ENCODE data around the gene MTHFD1. TPM values are rescaled to one million over a fixed set of nuclear protein-coding genes. Genes with fewer than 3 reads are reported as not detected.

Gene MTHFD1
- total RNA-seq, 1 donor from 2014 or later, result 161 TPM

DNA sequence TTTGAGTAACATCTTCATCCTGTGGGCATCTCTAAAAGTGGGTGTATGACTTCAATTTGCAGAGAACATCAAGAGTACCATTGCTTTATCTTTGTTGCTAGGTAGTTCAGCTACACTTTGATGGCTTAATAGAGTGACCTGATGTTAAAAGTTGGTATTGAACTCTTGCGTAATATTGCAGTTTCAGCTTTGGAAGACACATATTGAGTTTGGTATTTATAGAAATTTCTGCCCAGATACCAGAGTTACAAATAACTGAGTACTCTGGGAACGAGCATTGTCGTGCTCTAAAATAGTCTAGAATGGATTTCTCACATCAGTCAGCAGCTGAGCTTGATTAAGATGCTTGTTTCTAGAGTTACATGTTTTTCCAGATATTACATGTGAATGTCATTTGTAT, 52.3 kb downstream of the MTHFD1 start:
- no peak for DNase-seq (ENCODE audit: low read depth, low spot score)
- no peak overlapping the region for H3K4me3 Mint-ChIP-seq
- no peak for TF ChIP-seq CTCF (conservative IDR thresholded peaks at IDR 0.05)
- H3K27ac Mint-ChIP-seq (ENCODE audit: unreplicated experiment), result no peak overlapping the region
- H3K27me3 Mint-ChIP-seq (ENCODE audit: low read depth), result no peaks in the 10 kb centered on the region
- peaks cover 14% of the 10 kb centered on the region for H3K36me3 Mint-ChIP-seq (ENCODE audit: low read depth)
- H3K4me1 Mint-ChIP-seq, result peaks cover 7% of the 10 kb centered on the region
- H3K9me3 Mint-ChIP-seq, result no peaks in the 10 kb centered on the region

DNA sequence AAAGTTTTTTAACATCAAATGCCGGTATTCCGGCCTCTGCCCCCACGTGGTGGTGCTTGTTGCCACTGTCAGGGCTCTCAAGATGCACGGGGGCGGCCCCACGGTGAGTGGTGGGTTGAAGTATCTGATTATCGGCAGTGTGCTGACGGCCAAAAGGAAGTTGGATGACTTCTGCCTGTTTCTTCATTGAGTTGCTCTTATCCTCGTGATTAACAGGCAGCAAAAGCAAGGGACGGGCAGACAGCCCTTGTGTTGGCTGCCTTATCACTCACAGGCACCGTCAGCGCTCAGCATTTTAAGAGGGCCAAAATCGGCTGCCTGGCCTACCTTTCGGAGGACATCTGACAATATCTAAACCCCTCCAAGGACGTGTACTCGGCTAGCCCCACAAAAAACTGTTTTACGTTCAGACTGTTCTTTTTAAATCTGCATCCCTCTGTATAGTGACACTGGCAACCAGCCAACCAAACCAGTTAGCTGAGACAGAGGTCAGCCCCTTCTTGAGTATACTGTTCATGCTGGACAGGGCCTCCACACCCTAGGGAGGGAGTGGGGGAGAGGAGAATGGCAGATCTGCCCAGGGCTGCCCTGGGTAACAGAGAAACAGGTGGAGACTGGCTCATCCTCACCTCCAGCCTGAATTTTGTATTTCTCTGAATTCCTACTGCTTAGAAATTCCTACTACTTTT, 54.3 kb downstream of the MTHFD1 start:
- peaks cover 14% of the 10 kb centered on the region for H3K36me3 Mint-ChIP-seq (ENCODE audit: low read depth)
- no peaks in the 10 kb centered on the region for H3K9me3 Mint-ChIP-seq
- no peak for TF ChIP-seq CTCF (conservative IDR thresholded peaks at IDR 0.05)
- no peak for DNase-seq (ENCODE audit: low read depth, low spot score)
- H3K4me3 Mint-ChIP-seq, result no peak overlapping the region
- H3K27me3 Mint-ChIP-seq (ENCODE audit: low read depth), result no peaks in the 10 kb centered on the region
- H3K4me1 Mint-ChIP-seq, result peaks cover 9% of the 10 kb centered on the region
- H3K27ac Mint-ChIP-seq (ENCODE audit: unreplicated experiment), result no peak overlapping the region

GRCh38 chr14:64444140-64444539, 56.0 kb downstream of the MTHFD1 start:
- Mint-ChIP-seq H3K4me1 (peaks cover 9% of the 10 kb centered on the region), H3K27me3 (ENCODE audit: low read depth) (no peaks in the 10 kb centered on the region), H3K36me3 (ENCODE audit: low read depth) (peaks cover 16% of the 10 kb centered on the region), H3K27ac (ENCODE audit: unreplicated experiment) (no peak overlapping the region), H3K4me3 (no peak overlapping the region), H3K9me3 (no peaks in the 10 kb centered on the region)
- no peak for DNase-seq (ENCODE audit: low read depth, low spot score)
- no peak for TF ChIP-seq CTCF (conservative IDR thresholded peaks at IDR 0.05)

GRCh38 chr14:64444984-64445845, 57.1 kb downstream of the MTHFD1 start:
- Mint-ChIP-seq H3K4me3 (no peak overlapping the region), H3K27ac (ENCODE audit: unreplicated experiment) (peak overlapping the region; percentile 25), H3K27me3 (ENCODE audit: low read depth) (no peaks in the 10 kb centered on the region), H3K9me3 (no peaks in the 10 kb centered on the region), H3K4me1 (peaks cover 9% of the 10 kb centered on the region), H3K36me3 (ENCODE audit: low read depth) (peaks cover 13% of the 10 kb centered on the region)
- no peak for DNase-seq (ENCODE audit: low read depth, low spot score)
- TF ChIP-seq CTCF (conservative IDR thresholded peaks at IDR 0.05), result no peak

DNA sequence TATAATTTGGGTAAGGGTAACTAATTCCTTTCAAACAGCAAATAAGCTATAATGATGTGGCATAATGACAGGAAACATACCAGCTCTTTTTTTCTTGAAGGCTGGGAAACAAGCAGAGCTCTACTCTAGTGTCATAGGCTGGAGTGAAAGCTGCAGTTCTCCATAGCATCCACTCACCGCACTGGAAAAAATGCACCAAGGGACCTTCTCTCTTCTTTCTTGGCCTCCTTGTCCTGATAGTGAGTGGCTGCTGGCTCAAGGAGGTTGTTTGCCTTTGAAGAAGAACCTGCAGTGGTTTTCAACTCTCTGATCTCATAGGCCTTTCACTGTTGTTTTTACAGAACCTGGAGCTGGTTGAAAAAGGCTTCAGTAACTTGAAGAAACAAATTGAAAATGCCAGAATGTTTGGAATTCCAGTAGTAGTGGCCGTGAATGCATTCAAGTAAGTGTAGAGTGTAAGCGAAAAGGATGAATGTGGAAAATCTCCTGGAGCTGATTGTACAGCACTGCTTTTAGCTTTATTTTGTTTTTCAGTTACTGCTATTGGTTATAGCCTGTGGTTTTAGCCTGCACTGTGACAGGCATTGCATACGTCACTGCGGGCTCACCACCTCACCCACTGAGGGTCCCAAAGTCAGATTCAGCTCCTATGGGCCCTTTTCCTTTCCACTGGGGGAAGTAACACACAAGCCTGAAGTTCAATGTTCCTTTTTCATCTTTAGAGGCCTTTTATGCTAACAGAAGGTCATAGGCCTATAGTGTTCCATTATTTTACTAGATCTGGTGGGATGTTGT, 59.9 kb downstream of the MTHFD1 start:
- Mint-ChIP-seq H3K36me3 (ENCODE audit: low read depth) (peaks cover 7% of the 10 kb centered on the region), H3K27ac (ENCODE audit: unreplicated experiment) (no peak overlapping the region), H3K27me3 (ENCODE audit: low read depth) (no peaks in the 10 kb centered on the region), H3K4me3 (no peak overlapping the region), H3K9me3 (no peaks in the 10 kb centered on the region), H3K4me1 (peaks cover 9% of the 10 kb centered on the region)
- no peak for TF ChIP-seq CTCF (conservative IDR thresholded peaks at IDR 0.05)
- DNase-seq (ENCODE audit: low read depth, low spot score), result no peak
